ENCODE data around the gene PKD2. TPM values are rescaled to one million over a fixed set of nuclear protein-coding genes. Genes with fewer than 3 reads are reported as not detected.
A peak's percentile ranks its signal among the peaks of the same experiment; 100 is the strongest.

PKD2 gene
- total RNA-seq, 1 donor = 161 TPM

DNA sequence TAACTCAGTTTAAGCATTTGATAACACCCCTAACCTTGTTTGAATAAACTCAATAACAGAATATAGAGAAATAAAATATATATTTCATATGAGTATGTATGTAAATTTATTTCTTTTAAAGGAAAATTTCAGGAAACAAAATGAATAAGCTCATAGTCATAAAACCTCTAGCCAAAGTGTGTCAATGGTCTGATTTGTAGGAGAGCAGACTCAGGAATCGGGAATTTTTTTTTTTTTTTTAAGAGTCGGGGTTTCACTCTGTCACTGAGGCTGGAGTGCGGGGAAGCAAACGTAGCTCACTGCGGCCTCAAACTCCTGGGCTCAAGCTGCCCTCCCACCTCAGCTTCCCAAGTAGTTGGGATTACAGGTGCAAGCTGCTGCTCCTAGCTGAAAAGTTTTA lies 2.4 kb downstream of the PKD2 start:
- DNase-seq (ENCODE audit: low read depth) = no peak
- TF ChIP-seq CTCF (IDR thresholded peaks at IDR 0.05; ENCODE audit: insufficient read depth, low read depth, low read length) = no peak
- H3K4me3 ChIP-seq (ENCODE audit: low read depth, low read length) = peak overlapping the region; percentile 83

- TF ChIP-seq CTCF (IDR thresholded peaks at IDR 0.05; ENCODE audit: insufficient read depth, low read depth, low read length) = no peak
- no peak for DNase-seq (ENCODE audit: low read depth)
- H3K4me3 ChIP-seq (ENCODE audit: low read depth, low read length) = no peak overlapping the region
Observed at GRCh38 chr4:88010966-88011365, 3.5 kb downstream of the PKD2 start.

DNA sequence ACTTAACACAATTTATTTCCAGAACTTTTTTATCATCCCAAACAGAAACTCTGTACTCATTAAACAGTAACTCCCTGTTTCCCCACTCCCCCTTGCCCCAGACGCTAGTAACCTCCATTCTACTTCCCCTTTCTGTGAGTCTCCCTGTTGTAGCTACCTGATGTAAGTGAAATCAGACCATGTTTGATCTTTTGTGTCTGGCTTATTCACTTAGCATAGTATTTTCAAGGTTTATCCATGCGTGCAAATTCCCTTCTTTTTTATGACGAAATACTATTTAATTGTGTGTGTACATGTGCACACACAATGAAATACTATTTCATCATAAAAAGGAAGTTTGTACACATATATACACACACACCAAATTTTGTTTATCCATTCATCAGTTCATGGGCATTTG lies 5.2 kb downstream of the PKD2 start:
- H3K4me3 ChIP-seq (ENCODE audit: low read depth, low read length) = no peak overlapping the region
- no peak for DNase-seq (ENCODE audit: low read depth)
- no peak for TF ChIP-seq CTCF (IDR thresholded peaks at IDR 0.05; ENCODE audit: insufficient read depth, low read depth, low read length)

DNA sequence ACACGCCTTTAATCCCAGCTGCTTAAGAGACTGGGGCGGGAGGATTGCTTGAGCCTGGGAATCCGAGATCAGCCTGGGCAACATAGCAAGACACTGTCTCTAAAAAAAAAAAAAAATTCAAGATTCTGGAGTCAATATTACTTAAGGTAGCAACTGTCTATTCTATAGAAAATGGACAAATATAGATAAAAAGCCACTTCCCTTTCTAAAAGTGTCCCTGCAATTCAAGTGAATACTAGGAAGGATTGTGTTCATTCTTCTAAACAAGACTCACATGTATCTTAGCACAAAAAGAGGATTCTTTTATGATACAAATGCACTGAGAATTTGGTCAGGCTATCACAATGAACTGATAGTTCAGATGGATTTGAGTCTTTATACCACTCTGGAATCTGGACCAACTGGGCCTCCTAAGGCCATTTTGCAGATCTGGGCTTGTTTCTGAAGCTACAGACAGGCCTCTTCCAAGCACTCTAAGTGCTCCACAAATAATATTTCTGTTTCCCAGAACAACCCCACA lies 7.0 kb downstream of the PKD2 start:
- no peak overlapping the region for H3K4me3 ChIP-seq (ENCODE audit: low read depth, low read length)
- DNase-seq (ENCODE audit: low read depth) = no peak
- no peak for TF ChIP-seq CTCF (IDR thresholded peaks at IDR 0.05; ENCODE audit: insufficient read depth, low read depth, low read length)

DNA sequence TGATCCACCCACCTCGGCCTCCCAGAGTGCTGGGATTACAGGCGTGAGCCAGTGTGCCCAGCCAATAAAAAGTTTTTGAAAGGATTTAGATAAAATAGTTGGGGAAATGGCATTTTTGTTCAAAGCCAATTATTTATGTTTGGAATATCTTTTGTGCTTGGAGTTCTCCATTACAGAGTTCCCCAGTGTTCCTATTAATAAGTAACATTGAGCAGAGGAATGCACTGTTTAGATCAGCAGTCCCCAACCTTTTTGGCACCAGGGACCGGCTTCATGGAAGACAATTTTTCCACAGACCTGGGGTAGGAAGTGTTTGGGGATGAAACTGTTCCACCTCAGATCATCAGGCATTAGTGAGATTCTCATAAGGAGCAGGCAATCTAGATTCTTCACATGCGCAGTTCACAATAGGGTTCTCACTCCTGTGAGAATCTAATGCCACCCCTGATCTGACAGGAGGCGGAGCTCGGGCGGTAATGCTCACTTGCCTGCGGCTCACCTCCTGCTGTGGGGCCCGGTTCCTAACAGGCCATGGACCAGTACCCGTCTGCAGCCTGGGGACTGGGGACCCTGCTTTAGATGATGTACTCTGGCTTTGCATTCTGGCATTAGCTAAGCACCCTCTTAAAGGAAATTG lies 8.3 kb downstream of the PKD2 start:
- no peak for DNase-seq (ENCODE audit: low read depth)
- TF ChIP-seq CTCF (IDR thresholded peaks at IDR 0.05; ENCODE audit: insufficient read depth, low read depth, low read length) = no peak
- H3K4me3 ChIP-seq (ENCODE audit: low read depth, low read length) = no peak overlapping the region

DNA sequence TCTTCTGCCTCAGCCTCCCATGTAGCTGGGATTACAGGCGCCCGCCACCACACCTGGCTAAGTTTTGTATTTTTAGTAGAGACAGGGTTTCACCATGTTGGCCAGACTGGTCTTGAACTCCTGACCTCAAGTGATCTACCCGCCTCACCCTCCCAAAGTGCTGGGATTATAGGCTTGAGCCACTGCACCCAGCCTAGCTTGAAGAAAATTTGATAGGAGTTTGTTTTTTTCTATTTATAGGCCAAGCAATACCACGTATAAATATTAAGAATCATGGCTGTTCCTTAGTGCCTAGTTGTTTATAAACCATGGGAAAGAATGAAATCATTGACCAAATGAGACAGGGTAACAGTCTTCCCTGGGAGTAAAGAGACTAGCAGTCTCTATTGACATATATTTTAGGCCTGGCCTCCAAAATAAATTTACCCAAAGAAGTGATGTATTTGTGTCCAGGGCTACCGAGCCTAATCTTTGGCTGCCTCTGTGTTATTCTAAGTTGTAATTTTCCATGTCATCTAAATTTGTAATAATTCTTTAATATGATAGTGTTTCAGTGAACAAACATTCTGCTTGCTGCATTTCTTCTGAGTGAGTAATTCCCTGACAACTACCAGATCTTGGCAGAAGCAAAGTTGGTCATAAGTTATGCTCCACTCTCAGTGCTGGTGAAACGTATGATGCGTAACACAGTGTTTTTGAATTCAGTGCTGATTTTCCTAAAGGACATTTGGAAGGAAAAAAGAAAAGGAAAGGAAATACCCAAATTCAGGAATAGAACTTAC lies 10.3 kb downstream of the PKD2 start:
- no peak overlapping the region for H3K4me3 ChIP-seq (ENCODE audit: low read depth, low read length)
- DNase-seq (ENCODE audit: low read depth) = peak; percentile 97

More for the DNA sequence above, 10.3 kb downstream of the PKD2 start:
- TF ChIP-seq CTCF (IDR thresholded peaks at IDR 0.05; ENCODE audit: insufficient read depth, low read depth, low read length) = no peak

Data from fibroblast of villous mesenchyme (primary cell).